ENCODE measurements around the gene GTF2A1L.

GTF2A1L gene, protein sequence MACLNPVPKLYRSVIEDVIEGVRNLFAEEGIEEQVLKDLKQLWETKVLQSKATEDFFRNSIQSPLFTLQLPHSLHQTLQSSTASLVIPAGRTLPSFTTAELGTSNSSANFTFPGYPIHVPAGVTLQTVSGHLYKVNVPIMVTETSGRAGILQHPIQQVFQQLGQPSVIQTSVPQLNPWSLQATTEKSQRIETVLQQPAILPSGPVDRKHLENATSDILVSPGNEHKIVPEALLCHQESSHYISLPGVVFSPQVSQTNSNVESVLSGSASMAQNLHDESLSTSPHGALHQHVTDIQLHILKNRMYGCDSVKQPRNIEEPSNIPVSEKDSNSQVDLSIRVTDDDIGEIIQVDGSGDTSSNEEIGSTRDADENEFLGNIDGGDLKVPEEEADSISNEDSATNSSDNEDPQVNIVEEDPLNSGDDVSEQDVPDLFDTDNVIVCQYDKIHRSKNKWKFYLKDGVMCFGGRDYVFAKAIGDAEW

GRCh38 chr2:48617618-48618017 is at the start of gene GTF2A1L:
GTF2A1L (plus strand) TSS chr2:48617856; CDS start chr2:48617875, 19 bp downstream.
- no peak within 1 kb of the TSS for H3K27ac ChIP-seq (ENCODE audit: poor library complexity, severe bottlenecking)
- TF ChIP-seq, protein P1, sequence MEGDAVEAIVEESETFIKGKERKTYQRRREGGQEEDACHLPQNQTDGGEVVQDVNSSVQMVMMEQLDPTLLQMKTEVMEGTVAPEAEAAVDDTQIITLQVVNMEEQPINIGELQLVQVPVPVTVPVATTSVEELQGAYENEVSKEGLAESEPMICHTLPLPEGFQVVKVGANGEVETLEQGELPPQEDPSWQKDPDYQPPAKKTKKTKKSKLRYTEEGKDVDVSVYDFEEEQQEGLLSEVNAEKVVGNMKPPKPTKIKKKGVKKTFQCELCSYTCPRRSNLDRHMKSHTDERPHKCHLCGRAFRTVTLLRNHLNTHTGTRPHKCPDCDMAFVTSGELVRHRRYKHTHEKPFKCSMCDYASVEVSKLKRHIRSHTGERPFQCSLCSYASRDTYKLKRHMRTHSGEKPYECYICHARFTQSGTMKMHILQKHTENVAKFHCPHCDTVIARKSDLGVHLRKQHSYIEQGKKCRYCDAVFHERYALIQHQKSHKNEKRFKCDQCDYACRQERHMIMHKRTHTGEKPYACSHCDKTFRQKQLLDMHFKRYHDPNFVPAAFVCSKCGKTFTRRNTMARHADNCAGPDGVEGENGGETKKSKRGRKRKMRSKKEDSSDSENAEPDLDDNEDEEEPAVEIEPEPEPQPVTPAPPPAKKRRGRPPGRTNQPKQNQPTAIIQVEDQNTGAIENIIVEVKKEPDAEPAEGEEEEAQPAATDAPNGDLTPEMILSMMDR (IDR thresholded peaks at IDR 0.05; ENCODE audit: poor library complexity, severe bottlenecking) = no peak
- no peak within 1 kb of the TSS for H3K4me3 ChIP-seq (ENCODE audit: severe bottlenecking)
- H3K36me3 ChIP-seq (ENCODE audit: low read depth) = no peaks in the 10 kb centered on the region
- no peaks in the 10 kb centered on the region for H3K27me3 ChIP-seq (ENCODE audit: insufficient read depth, poor library complexity, severe bottlenecking)
- ATAC-seq (ENCODE audit: low read depth) (no peak), DNase-seq (ENCODE audit: low spot score) (no peak)
- no peaks in the 10 kb centered on the region for H3K9me3 ChIP-seq (ENCODE audit: severe bottlenecking)
- H3K4me1 ChIP-seq (ENCODE audit: insufficient read depth, poor library complexity, severe bottlenecking) = no peaks in the 10 kb centered on the region

DNA sequence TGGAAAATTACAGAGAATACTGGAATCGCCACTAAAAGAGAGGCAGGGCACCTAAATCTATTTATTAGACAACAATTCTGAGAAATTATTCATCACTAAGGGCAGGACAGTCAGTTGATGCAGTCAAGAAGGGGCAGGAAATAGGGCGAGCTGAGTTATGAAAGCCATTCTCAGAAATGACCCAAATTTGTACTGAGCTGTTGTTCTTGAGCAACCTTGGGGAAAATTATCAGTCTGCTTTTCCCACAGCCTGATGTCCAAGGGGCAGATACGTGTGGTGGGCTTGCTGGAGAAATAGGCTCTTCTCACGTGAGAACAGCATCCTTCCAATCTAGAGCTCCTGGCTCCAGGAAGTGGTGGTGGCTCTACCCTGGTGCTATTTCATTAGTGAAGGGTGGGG is 49.1 kb upstream of the GTF2A1L start:
- Histone ChIP-seq H3K27me3 (ENCODE audit: insufficient read depth, poor library complexity, severe bottlenecking) (no peaks in the 10 kb centered on the region), H3K27ac (ENCODE audit: poor library complexity, severe bottlenecking) (no peak overlapping the region), H3K4me1 (ENCODE audit: insufficient read depth, poor library complexity, severe bottlenecking) (no peaks in the 10 kb centered on the region), H3K4me3 (ENCODE audit: severe bottlenecking) (no peak overlapping the region), H3K9me3 (ENCODE audit: severe bottlenecking) (no peaks in the 10 kb centered on the region), H3K36me3 (ENCODE audit: low read depth) (no peaks in the 10 kb centered on the region)
- TF ChIP-seq, protein P1 (IDR thresholded peaks at IDR 0.05; ENCODE audit: poor library complexity, severe bottlenecking) = no peak
- ATAC-seq (ENCODE audit: low read depth) (no peak), DNase-seq (ENCODE audit: low spot score) (no peak)

DNA sequence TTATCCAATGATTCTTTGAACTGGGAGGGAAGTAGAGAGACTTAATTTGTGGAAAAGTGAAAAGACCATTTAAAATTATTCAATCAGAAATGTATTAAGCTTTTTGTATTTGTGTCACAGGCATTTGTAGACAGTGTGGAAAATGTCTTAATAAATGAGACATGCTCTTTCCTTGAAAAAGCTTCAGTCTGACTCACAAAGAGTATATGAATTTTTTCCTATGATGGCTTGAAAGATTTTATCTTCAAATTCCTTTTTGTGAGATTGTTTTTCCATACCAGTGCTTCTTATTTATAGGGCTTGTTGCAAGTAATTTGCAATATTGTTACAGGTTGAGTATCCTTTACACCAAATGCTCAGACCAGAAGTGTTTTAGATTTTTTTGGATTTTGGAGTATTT is 48.2 kb upstream of the GTF2A1L start:
- ATAC-seq (ENCODE audit: low read depth) (no peak), DNase-seq (ENCODE audit: low spot score) (no peak)
- no peak overlapping the region for H3K27ac ChIP-seq (ENCODE audit: poor library complexity, severe bottlenecking)
- H3K4me1 ChIP-seq (ENCODE audit: insufficient read depth, poor library complexity, severe bottlenecking) = no peaks in the 10 kb centered on the region
- H3K9me3 ChIP-seq (ENCODE audit: severe bottlenecking) = no peaks in the 10 kb centered on the region
- no peaks in the 10 kb centered on the region for H3K36me3 ChIP-seq (ENCODE audit: low read depth)
- TF ChIP-seq, protein P1 (IDR thresholded peaks at IDR 0.05; ENCODE audit: poor library complexity, severe bottlenecking) = no peak
- H3K4me3 ChIP-seq (ENCODE audit: severe bottlenecking) = no peak overlapping the region
- H3K27me3 ChIP-seq (ENCODE audit: insufficient read depth, poor library complexity, severe bottlenecking) = no peaks in the 10 kb centered on the region

DNA sequence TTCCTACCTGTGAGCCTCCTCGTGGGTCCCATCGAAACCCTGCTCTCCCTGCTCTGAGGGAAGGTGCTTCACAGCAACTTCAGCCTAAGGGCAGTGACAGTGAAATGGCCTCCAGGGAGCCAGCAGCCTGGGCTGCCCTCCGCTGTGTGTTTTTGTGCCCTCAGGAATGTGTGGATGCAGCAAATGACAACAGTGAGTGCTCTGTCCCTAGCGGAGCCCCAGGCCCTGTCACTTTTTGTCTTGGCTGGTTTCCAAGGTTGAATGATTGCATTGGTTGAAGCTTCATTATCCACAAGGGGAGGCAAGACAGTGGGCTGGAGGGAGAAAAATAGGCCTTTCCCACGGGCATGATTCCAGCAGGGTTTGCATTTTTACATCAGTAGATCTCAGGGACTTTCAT is 44.8 kb upstream of the GTF2A1L start:
- Histone ChIP-seq H3K36me3 (ENCODE audit: low read depth) (no peaks in the 10 kb centered on the region), H3K4me3 (ENCODE audit: severe bottlenecking) (no peak overlapping the region), H3K9me3 (ENCODE audit: severe bottlenecking) (no peaks in the 10 kb centered on the region), H3K27ac (ENCODE audit: poor library complexity, severe bottlenecking) (no peak overlapping the region), H3K27me3 (ENCODE audit: insufficient read depth, poor library complexity, severe bottlenecking) (no peaks in the 10 kb centered on the region), H3K4me1 (ENCODE audit: insufficient read depth, poor library complexity, severe bottlenecking) (no peaks in the 10 kb centered on the region)
- DNase-seq (ENCODE audit: low spot score) (no peak), ATAC-seq (ENCODE audit: low read depth) (no peak)
- TF ChIP-seq, protein P1 (IDR thresholded peaks at IDR 0.05; ENCODE audit: poor library complexity, severe bottlenecking) = no peak

Measured in RWPE2 (cell line).